Esophagus squamous epithelium (tissue), 5 donors: Measurements from ENCODE around the gene LRRC41. TPM values are rescaled to one million over a fixed set of nuclear protein-coding genes. Genes with fewer than 3 reads are reported as not detected.

Experiments used
- DNase-seq: peaks from one replicate; lab custom pipeline; 2025; lab: John Stamatoyannopoulos, UW
- H3K27ac ChIP-seq, 4 donors: fragments of 200-600 bp; sonication (generic); one replicate each; pipeline ENCODE4 v1.5.1; 2016 to 2019; ENCODE audit warnings: mild to moderate bottlenecking in 1 of 4
- H3K27me3 ChIP-seq, 4 donors: fragments of 200-600 bp; sonication (generic); 1 replicate in 3 of 4; 2 replicates in 1 of 4; pipeline versions ENCODE4 v1.5.1 to v1.6.0; 2017 to 2021; ENCODE audit warnings: antibody characterized with exemption in 1 of 4
- H3K36me3 ChIP-seq, 3 donors: fragments of 200-600 bp; sonication (generic); one replicate each; pipeline ENCODE4 v1.5.1; 2016 to 2019
- H3K4me1 ChIP-seq, 3 donors: fragments of 200-600 bp; sonication (generic); one replicate each; pipeline ENCODE4 v1.5.1; 2017 to 2019
- H3K4me3 ChIP-seq, 4 donors: fragments of 200-600 bp; sonication (generic); 1 replicate in 3 of 4; 2 replicates in 1 of 4; pipeline ENCODE4 v1.5.1; 2016 to 2019; ENCODE audit warnings: mild to moderate bottlenecking in 2 of 4, moderate library complexity in 1 of 4
- H3K9me3 ChIP-seq, 3 donors: fragments of 200-600 bp; sonication (generic); one replicate each; pipeline ENCODE4 v1.5.1; 2016 to 2019
- CTCF ChIP-seq, 6 experiments: fragments of 450-650 bp in 4 of 6; fragments of 200-600 bp in 2 of 6; sonication (generic) in 2 of 6; IDR thresholded peaks; one replicate each; pipeline ENCODE4 v1.5.1; 2016 to 2019; ENCODE audit warnings: antibody characterized with exemption in 6 of 6, mild to moderate bottlenecking in 4 of 6, moderate library complexity in 4 of 6
- POLR2A ChIP-seq, 4 donors: fragments of 450-650 bp; IDR thresholded peaks; one replicate each; pipeline ENCODE4 v1.6.1; 2017; ENCODE audit warnings: antibody characterized with exemption in 4 of 4, mild to moderate bottlenecking in 4 of 4, moderate library complexity in 3 of 4
- WGBS, 2 donors: methylation state at CpG; one replicate each; pipeline ENCODE4 v1.1.5; 2018; 5-methylcytosine and 5-hydroxymethylcytosine counted together
- intact Hi-C: fragments of 100-400 bp; cut with DNase I; formaldehyde crosslinking; loops from one replicate; pipeline ENCODE4 v1.15.0; 2022
- total RNA-seq, 4 donors: library from RNA; depleted of rRNA; stranded (reverse); fragments of >200 nt; gene quantifications; one replicate each; pipeline ENCODE4 v1.1.0, GENCODE V29; 2016
- donor health status: DM: yes; HTN: yes; CAD: no.

LRRC41 gene
- total RNA-seq, 4 donors from 2014 or later = 44.1 to 66.4 (median 57.6) TPM

- no peak overlapping the region for H3K27ac ChIP-seq
- H3K9me3 ChIP-seq = no peaks in the 10 kb centered on the region
- H3K36me3 ChIP-seq = peaks cover 9 to 64% (median 17%) of the 10 kb centered on the region in 3 donors
- H3K27me3 ChIP-seq = no peaks in the 10 kb centered on the region
- TF ChIP-seq POLR2A (IDR thresholded peaks at IDR 0.05) (no peak), CTCF (IDR thresholded peaks at IDR 0.05) (no peak)
- intact Hi-C loops = no loop called here
- H3K4me3 ChIP-seq = no peak overlapping the region
- DNase-seq = no peak
- WGBS, 2 donors = 87 to 90% methylated on average over 3 to 4 of the region's 12 CpGs
- no peaks in the 10 kb centered on the region for H3K4me1 ChIP-seq
Observed at GRCh38 chr1:46278807-46279206, 24.6 kb downstream of the LRRC41 start.

DNA sequence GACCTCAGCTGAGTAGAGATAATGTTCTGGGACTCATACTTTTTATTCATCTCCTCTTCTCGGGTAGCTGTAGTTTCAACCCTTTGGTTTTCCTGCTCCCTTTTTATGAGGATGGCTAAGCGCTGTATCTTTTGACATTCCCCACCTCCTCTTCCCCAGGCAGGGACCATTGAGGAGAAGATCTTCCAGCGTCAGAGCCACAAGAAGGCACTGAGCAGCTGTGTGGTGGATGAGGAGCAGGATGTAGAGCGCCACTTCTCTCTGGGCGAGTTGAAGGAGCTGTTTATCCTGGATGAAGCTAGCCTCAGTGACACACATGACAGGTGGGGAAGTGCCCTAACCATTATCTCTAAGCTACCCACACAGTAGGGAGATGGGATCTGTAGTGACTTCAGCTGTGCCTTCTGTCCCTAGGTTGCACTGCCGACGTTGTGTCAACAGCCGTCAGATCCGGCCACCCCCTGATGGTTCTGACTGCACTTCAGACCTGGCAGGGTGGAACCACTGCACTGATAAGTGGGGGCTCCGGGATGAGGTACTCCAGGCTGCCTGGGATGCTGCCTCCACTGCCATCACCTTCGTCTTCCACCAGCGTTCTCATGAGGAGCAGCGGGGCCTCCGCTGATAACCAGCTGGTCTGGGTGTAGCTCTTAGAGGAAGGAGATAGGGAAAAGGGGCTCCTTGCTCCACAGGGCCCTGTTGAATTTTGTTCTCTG lies 25.6 kb downstream of the LRRC41 start:
- TF ChIP-seq POLR2A (IDR thresholded peaks at IDR 0.05) (no peak), CTCF (IDR thresholded peaks at IDR 0.05) (no peak)
- intact Hi-C loops = no loop called here
- WGBS, 2 donors = 91 to 96% methylated on average over 4 to 10 of the region's 14 CpGs
- Histone ChIP-seq H3K4me3 (no peak overlapping the region), H3K4me1 (no peaks in the 10 kb centered on the region), H3K27ac (no peak overlapping the region), H3K27me3 (no peaks in the 10 kb centered on the region), H3K36me3 (peaks cover 9 to 54% (median 17%) of the 10 kb centered on the region in 3 donors), H3K9me3 (no peaks in the 10 kb centered on the region)
- no peak for DNase-seq

DNA sequence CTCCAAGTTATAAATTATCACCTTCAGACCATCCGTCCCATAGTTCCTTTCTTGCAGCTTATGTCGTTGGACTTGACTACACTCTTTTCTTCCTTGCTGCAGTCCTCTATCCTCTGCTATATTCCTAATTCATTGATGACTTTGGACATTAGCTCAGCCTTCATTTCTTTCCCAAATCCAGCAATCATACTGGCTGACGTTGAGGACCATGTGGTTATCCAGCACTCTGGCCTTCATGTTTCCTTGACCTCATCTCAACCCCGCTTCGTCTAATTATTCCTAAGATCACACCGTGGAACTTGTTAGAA lies 28.4 kb downstream of the LRRC41 start:
- TF ChIP-seq POLR2A (IDR thresholded peaks at IDR 0.05) (no peak), CTCF (IDR thresholded peaks at IDR 0.05) (no peak)
- H3K4me3 ChIP-seq = no peak overlapping the region
- no peaks in the 10 kb centered on the region for H3K27me3 ChIP-seq
- no peaks in the 10 kb centered on the region for H3K4me1 ChIP-seq
- no peak for DNase-seq
- intact Hi-C loops = no loop called here
- no peaks in the 10 kb centered on the region for H3K9me3 ChIP-seq
- 89 to 91% methylated on average over 6 of the region's 6 CpGs for WGBS, 2 donors
- no peak overlapping the region for H3K27ac ChIP-seq
- H3K36me3 ChIP-seq = peaks cover 0 to 26% (median under 1%) of the 10 kb centered on the region in 3 donors

DNA sequence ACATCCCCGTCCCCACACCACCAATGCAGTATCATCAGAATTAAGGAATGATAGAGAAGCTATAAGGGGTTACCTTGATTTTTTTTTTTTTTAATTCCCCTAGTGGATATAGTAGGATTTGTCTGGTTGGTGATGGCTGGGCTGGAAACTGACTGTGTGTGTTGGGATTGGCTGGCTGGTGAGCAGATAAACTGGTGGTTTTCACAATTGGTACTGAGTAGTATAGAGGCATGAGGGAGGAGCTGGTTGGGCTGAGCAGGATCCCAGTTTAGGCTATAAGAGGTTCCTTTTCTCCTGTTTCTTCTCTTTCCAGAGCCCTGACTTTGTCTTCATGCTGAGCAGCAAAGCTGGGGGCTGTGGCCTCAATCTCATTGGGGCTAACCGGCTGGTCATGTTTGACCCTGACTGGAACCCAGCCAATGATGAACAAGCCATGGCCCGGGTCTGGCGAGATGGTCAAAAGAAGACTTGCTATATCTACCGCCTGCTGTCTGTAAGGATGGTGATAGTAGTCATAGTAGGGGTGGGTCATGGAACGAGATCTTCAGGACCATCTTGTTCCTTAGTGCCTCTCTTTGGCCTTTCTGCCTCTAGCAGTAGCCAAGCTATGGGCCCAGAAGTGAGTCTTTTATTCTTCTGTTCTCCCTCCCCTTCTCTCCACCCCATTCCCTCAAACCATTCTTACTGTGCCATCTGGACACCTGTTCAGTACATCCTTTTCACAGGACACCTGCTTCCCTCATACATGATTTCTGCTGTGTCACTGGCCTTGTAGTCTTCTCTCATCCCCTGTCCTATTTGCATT lies 29.0 kb downstream of the LRRC41 start:
- TF ChIP-seq POLR2A (IDR thresholded peaks at IDR 0.05) = no peak
- peak in 1 of 6 experiments; percentile 13 for TF ChIP-seq CTCF (IDR thresholded peaks at IDR 0.05)
- intact Hi-C loops = no loop called here
- WGBS, 2 donors = 98 to 99% methylated on average over 4 to 6 of the region's 6 CpGs
- Histone ChIP-seq H3K4me1 (no peaks in the 10 kb centered on the region), H3K27ac (no peak overlapping the region), H3K36me3 (peaks cover 0 to 21% (median 0%) of the 10 kb centered on the region in 3 donors), H3K9me3 (no peaks in the 10 kb centered on the region), H3K4me3 (no peak overlapping the region), H3K27me3 (no peaks in the 10 kb centered on the region)
- DNase-seq = no peak

DNA sequence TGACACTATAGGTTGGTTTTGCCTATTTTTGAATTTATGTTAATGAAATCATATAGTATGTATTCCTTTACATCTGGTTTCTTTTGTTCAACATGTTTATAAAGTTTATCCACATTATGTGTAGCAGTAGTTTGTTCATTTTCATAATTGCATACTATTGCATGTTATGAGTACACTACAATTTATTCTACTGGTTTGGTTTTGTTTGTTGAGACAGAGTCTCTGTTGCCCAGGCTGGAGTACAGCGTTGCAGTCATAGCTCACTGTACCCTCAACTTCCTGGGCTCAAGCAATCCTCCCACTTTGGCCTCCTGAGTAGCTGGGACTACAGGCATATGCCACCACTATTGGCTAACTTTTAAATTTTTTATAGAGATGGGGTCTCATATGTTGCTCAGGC lies 34.8 kb downstream of the LRRC41 start:
- no peak for DNase-seq
- Histone ChIP-seq H3K9me3 (no peaks in the 10 kb centered on the region), H3K4me1 (no peaks in the 10 kb centered on the region), H3K27me3 (no peaks in the 10 kb centered on the region), H3K36me3 (peaks cover 0 to 26% (median 0%) of the 10 kb centered on the region in 3 donors), H3K27ac (no peak overlapping the region), H3K4me3 (no peak overlapping the region)
- TF ChIP-seq CTCF (IDR thresholded peaks at IDR 0.05) (no peak), POLR2A (IDR thresholded peaks at IDR 0.05) (no peak)
- intact Hi-C loops = no loop called here
- WGBS, 2 donors = 92 to 95% methylated on average over 1 of the region's 1 CpG
